Measurements from ENCODE around the gene PDXDC1.
"Not testable (repeated sequence)": the region's sequence is repeated elsewhere in the genome, so short reads cannot be mapped to it uniquely, and the experiment has no call there.

DNA sequence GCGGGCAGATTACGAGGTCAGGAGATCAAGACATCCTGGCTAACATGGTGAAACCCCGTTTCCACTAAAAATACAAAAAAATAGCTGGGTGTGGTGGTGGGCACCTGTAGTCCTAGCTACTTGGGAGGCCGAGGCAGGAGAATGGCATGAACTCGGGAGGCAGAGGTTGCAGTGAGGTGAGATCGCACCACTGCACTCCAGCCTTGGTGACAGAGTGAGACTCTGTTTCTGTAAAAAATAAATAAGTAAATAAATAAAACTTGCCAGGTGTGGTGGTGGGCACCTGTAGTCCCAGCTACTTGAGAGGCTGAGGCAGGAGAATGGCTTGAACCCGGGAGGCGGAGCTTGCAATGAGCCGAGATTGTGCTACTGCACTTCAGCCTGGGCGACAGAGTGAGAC, 38.1 kb downstream of the PDXDC1 start:
- not testable (repeated sequence) for TF ChIP-seq POLR2AphosphoS5 (IDR thresholded peaks at IDR 0.05)
- TF ChIP-seq, protein P1, sequence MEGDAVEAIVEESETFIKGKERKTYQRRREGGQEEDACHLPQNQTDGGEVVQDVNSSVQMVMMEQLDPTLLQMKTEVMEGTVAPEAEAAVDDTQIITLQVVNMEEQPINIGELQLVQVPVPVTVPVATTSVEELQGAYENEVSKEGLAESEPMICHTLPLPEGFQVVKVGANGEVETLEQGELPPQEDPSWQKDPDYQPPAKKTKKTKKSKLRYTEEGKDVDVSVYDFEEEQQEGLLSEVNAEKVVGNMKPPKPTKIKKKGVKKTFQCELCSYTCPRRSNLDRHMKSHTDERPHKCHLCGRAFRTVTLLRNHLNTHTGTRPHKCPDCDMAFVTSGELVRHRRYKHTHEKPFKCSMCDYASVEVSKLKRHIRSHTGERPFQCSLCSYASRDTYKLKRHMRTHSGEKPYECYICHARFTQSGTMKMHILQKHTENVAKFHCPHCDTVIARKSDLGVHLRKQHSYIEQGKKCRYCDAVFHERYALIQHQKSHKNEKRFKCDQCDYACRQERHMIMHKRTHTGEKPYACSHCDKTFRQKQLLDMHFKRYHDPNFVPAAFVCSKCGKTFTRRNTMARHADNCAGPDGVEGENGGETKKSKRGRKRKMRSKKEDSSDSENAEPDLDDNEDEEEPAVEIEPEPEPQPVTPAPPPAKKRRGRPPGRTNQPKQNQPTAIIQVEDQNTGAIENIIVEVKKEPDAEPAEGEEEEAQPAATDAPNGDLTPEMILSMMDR (IDR thresholded peaks at IDR 0.05): not testable (repeated sequence)
